Measurements from ENCODE around the gene HSPB3. TPM values are rescaled to one million over a fixed set of nuclear protein-coding genes. Genes with fewer than 3 reads are reported as not detected.

HSPB3 gene
- polyA plus RNA-seq, 1 donor (not counting 4 experiments of a cell fraction or from before 2014, with no cell fraction given): 1.8 TPM

DNA sequence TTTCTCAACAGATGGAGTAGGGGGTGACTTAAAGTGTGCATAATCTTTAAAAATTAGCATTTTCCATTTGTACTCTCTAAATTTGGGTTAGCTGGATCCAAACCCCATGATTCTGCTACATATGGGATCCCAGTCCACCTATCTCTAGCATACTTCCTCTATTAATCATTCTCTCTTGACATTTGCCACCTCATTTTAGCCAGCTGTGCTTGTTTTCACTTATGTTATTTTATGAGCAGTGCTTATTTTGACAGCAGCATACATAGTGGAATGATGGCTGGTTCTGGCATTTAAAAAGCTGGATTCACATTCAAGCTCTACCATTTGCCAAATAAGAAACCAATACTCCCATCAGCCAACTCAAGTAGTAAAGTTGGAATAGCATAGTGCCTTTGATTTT lies 39.5 kb downstream of the HSPB3 start:
- no peak for FAIRE-seq
- H3K4me3 ChIP-seq (ENCODE audit: control insufficient read depth in 2 of 3, extremely low read depth in 1 of 3, insufficient read depth in 2 of 3, low read depth in 1 of 3, low read length in 3 of 3): no peak overlapping the region
- H3K79me2 ChIP-seq (ENCODE audit: control insufficient read depth, insufficient read depth, low read length): no peaks in the 10 kb centered on the region
- dilution Hi-C loops (cut with MboI; ENCODE audit: extremely low pct_ligation_motif_present, low sequenced_read_pairs): no loop called here
- no peak overlapping the region for H2AFZ ChIP-seq (ENCODE audit: control insufficient read depth, low read length)
- no peak overlapping the region for H3K27ac ChIP-seq (ENCODE audit: control insufficient read depth, insufficient read depth, low read length)
- no peak overlapping the region for H3K9ac ChIP-seq (ENCODE audit: control insufficient read depth, extremely low read depth, insufficient read depth, low read length)
- H3K9me1 ChIP-seq (ENCODE audit: control insufficient read depth, extremely low read depth, insufficient read depth, low read length): no peaks in the 10 kb centered on the region
- no peaks in the 10 kb centered on the region for H3K4me1 ChIP-seq (ENCODE audit: control insufficient read depth, extremely low read depth, insufficient read depth, low read length)
- H4K20me1 ChIP-seq (ENCODE audit: control insufficient read depth, extremely low read depth, insufficient read depth, low read length): no peaks in the 10 kb centered on the region
- no peak for DNase-seq (ENCODE audit: low read depth, low spot score)
- H3K27me3 ChIP-seq (ENCODE audit: control insufficient read depth, extremely low read depth, insufficient read depth, low read length): peaks cover under 1% of the 10 kb centered on the region
- TF ChIP-seq, protein P1, sequence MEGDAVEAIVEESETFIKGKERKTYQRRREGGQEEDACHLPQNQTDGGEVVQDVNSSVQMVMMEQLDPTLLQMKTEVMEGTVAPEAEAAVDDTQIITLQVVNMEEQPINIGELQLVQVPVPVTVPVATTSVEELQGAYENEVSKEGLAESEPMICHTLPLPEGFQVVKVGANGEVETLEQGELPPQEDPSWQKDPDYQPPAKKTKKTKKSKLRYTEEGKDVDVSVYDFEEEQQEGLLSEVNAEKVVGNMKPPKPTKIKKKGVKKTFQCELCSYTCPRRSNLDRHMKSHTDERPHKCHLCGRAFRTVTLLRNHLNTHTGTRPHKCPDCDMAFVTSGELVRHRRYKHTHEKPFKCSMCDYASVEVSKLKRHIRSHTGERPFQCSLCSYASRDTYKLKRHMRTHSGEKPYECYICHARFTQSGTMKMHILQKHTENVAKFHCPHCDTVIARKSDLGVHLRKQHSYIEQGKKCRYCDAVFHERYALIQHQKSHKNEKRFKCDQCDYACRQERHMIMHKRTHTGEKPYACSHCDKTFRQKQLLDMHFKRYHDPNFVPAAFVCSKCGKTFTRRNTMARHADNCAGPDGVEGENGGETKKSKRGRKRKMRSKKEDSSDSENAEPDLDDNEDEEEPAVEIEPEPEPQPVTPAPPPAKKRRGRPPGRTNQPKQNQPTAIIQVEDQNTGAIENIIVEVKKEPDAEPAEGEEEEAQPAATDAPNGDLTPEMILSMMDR (optimal IDR thresholded peaks at IDR 0.05 in 1 of 3, IDR thresholded peaks at IDR 0.05 in 1 of 3, conservative IDR thresholded peaks at IDR 0.05 in 1 of 3; ENCODE audit: extremely low read depth in 1 of 3, insufficient read depth in 2 of 3, low read length in 3 of 3): no peak
- TF ChIP-seq EZH2 (IDR thresholded peaks at IDR 0.05; ENCODE audit: low read length): no peak
- no peak overlapping the region for H3K4me2 ChIP-seq (ENCODE audit: control insufficient read depth, extremely low read depth, insufficient read depth, low read depth, low read length)
- no peaks in the 10 kb centered on the region for H3K36me3 ChIP-seq (ENCODE audit: control insufficient read depth in 2 of 2, extremely low read depth in 1 of 2, insufficient read depth in 2 of 2, low read length in 2 of 2)
- no peaks in the 10 kb centered on the region for H3K9me3 ChIP-seq (ENCODE audit: control insufficient read depth, low read depth, low read length)

Other genes with a start within 250 kb of the HSPB3 start
- 17.1 to 24.7 TPM (median 19.7 TPM) in 3 replicates for gene ARL15, start 145.1 kb upstream of the HSPB3 start, polyA plus RNA-seq
- 5.5 to 7.4 TPM (median 7.1 TPM) in 3 replicates for gene SNX18, start 62.1 kb downstream of the HSPB3 start, polyA plus RNA-seq

Measured in keratinocyte (primary cell).